ENCODE results near the gene RFTN1. TPM values are rescaled to one million over a fixed set of nuclear protein-coding genes. Genes with fewer than 3 reads are reported as not detected.

Gene RFTN1
- polyA plus RNA-seq, 3 donors: 30.2 to 33.6 (median 31.5) TPM

DNA sequence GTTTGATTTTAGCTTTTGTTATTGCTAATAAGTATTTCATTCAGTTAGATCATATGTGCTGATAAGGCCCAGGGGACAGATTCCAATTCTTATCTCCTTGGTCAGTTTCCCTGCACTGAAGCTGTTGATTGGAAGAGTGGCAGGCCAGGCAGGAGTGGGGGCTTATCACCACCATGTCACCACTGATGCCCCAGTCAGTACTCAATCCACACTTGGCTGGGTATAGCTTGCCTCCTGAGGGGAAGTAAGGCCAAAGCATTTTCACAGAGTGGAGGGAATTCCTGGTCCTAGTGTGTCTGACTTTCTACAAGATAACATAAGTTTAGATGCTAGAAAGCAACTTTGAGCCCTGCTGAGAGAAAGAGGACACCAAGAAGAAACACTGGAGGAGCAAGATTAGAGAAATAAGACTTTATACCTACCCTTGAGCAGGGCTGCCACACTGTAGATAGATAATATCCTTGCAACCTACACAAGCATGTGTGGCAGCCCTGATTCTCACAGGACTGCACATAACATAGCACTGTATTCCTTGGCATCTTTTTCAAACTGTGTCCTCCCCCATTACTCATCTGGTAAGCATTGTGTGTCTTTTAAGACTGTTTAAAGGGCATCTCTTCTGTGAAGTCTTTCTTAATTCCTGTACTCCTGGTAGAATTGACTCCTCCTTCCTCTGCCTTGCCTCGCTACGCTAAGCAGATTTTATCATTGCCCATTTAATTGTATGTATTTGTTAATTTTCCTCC lies 224.2 kb downstream of the RFTN1 start:
- DNase-seq (ENCODE audit: low read depth in 3 of 3, low spot score in 2 of 3): no peak

DNA sequence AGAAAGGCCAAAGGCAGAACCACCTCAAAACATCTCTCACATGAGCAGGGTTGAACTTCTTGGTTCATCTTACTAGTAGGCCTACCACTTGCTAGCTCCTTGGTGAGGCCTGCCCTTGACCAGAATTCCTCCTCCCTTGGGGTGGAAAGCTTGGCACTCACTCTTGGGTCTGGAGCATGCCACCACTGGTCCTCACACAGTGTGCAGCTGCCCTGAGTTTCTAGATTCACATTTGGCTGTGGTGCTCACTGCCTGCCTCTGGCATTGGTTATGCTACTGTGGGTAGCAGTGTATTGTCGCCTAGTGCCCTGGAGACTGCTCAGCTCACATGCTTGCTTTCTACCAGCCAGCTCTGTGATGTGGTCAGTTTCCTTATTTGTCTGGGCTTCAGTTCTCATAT lies 224.8 kb downstream of the RFTN1 start:
- no peak for DNase-seq (ENCODE audit: low read depth in 3 of 3, low spot score in 2 of 3)

DNA sequence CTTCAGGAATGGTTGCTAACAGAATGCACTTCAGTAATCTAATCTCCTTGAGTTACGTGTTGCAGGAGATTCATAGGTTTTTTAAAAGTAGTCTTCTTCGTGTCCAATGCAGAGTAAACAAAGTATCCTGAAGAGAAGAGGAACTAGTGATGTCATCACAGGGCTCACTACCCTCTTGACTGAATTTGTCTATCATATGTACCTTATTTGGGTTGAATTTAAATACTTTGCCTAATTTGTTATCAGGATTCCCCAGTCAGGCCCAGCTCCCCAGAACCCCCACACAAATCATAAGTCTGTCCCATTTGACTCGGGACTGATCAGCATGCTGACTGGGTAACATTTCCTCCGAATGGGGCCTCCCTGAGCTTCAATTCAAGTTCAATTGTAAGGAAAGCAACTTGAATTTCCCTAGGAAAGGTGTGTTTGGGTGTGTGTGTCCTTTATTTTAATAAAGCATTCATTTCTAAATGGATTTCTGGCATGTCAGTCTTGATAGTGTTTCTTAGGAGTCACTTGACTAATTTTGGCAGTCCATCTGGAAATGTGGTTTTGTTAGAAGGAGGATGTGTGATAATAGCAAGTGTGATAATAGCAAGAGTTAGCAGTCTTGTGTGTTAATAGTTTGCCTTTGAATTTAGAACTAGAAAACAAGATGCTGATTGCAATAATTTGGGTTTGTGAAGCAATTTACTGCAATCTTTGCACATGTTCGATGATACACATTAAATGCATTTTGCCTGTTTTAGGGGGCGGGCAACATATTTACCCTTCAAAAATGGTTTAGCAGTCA lies 226.6 kb downstream of the RFTN1 start:
- DNase-seq (ENCODE audit: low read depth in 3 of 3, low spot score in 2 of 3): no peak

DNA sequence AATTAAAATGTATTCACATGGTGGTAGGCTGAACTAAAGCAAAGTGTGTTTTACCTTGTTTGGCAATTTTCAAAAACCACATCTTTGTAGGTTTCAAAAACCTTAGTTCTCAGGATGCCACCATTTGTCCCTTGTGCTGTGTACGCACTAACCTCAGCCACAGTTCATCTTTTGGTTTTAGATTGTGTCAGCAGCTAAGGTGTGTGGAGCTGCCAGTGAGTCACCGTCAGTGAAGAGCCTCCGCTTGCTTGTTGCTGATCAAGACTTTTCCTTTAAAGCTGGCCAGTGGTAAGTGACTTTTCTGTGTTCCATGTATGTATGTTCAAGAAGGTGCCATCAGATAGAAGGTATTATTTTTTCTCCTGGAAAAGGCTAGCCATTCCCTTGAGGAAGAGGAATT lies 227.3 kb downstream of the RFTN1 start:
- no peak for DNase-seq (ENCODE audit: low read depth in 3 of 3, low spot score in 2 of 3)

DNA sequence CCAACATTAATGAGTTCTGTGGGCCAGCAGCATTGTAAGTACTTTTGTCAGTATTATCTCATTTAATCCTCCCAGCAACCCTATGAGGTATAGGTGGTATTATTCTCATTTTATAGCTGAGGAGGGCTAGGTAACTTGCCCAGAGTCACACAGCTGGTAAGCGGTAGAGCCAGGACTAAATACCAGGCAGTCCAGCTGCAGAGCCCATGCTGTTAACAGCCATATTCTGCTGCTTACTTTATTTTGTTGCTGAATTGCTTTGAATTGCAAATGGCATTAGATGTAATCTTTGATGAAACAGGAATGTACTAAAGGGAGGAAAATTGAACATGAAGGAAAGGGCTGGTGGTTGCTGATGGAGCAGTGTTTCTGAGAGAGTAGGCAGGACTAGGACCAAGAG lies 228.9 kb downstream of the RFTN1 start:
- DNase-seq (ENCODE audit: low read depth in 3 of 3, low spot score in 2 of 3): no peak

DNA sequence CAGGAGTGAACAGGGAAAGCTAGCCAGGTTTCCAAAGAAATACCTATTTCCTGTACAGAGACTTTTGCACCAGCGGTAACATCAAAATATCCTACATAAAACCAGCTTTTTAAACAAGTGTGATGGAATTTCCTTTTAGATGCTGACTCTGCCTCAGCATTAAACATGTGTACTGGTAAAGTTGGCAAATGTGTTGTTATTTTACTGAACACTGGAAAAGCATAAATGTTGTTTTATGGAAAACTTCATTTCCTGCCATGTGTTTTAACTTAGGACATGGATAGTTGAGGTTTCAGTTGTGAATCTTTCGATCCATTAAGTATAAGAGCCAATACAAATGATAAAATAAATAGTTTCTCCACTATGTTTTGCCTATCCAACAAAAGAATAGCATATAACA lies 232.8 kb downstream of the RFTN1 start:
- no peak for DNase-seq (ENCODE audit: low read depth in 3 of 3, low spot score in 2 of 3)

DNA sequence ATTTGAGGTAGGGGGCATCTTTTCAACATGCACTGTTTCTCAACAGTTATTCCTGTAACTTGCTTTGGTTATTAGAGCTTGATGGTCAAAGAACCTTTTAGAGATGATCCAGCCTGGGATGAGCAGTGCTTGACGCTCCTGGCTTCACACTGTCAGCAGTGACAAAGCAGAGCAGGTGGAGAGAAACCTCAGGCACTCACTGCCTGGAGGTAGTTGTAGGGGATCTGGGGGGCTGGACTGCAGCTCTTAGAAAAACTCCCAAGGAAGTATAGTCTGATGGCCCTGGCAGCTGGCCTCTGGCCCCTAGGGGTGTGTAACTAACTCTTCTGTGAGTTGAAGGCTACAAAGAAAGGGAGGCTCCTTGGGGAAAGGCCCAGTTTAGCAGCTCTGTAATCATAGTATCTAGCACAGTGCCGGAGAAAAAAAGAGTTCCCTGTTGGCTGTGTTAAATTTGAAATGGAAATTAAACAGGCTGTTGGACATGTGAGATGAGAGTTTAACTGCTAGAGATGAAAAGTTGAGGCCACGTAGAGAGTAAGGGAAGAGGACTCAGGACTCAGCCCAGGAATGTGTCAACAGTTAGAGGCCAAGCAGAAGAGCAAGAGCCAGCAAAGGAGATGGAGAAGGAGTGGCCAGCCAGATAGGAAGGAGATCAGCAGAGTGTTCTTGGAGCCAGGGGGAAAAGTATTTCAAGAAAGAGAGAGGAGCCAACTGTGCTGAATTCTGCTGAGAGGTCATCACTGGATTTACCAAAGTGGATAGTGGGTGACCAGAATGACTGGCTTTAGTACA lies 234.3 kb downstream of the RFTN1 start:
- DNase-seq (ENCODE audit: low read depth in 3 of 3, low spot score in 2 of 3): no peak

DNA sequence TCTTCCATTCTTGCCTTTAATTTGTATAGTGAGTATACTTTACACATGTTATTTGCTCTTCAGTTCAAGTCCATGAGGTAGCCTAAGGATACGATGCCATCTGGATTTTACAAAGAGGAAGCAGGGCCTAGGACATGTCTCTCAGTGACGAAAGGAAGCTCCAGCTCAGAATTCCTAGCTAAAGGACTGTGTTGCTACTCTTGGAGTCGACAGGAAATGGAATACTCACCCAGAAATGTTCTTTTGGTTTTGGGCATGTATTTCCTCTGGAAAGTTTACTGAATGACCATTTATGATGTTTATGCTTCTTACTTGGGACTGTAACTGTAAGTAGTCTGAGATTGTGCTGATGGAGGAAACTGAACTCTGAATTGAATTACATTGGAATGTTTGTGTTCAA lies 236.0 kb downstream of the RFTN1 start:
- DNase-seq (ENCODE audit: low read depth in 3 of 3, low spot score in 2 of 3): no peak

DNA sequence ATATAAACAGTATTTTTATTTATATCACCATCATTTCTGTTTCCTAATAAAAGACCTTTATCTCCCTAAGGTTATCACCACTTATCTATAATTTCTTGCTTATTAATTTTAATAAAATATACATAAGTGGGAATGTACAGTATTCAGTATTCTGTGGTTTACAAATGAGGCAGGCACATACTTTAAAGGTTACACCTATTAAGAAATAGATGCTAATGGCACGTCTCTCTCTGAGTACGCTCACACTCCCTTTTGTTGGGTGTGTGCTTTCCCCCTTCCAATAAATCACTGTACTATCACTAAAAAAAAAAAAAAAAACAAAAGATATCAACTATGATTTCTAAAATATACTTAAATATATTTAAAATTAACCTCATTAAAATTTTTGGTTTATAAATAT lies 239.6 kb downstream of the RFTN1 start:
- DNase-seq (ENCODE audit: low read depth in 3 of 3, low spot score in 2 of 3): no peak

DNA sequence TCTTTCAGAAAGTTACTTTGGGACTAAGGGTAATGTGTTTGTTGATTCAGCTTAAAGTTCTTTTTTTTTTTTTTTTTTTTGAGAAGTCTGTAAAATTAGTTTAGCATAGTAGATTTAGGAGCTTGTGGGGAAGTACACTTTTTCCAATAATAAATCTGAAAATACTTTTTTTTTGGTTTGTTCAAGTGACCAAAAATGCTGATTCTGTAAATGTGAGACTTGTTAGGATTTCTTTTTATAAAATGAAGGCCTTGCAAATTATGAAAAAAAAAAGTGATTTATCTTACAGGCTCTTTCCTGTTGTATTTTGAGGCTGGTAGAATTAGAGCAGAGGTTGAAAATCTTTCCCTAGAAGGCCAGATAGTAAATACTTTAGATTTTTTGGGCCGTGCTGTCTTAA lies 240.9 kb downstream of the RFTN1 start:
- no peak for DNase-seq (ENCODE audit: low read depth in 3 of 3, low spot score in 2 of 3)

DNA sequence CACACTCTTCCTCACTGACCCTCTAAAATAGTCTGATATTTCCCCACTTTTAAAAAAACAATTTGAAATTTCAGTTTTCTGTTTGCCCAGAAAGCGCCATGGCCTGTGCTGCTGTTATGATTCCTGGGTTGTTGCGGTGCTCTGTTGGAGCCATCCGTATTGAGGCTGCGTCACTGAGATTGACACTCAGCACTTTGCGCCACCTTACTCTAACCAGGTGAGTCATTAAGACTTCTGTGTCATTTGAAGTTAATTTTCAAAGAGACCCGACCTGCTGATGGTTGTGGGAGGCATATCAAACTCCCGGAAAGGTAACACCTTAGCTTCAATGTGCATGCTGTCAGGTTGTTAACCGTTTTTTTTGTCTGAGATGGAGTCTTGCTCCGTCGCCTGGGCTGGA lies 242.6 kb downstream of the RFTN1 start:
- no peak for DNase-seq (ENCODE audit: low read depth in 3 of 3, low spot score in 2 of 3)

DNA sequence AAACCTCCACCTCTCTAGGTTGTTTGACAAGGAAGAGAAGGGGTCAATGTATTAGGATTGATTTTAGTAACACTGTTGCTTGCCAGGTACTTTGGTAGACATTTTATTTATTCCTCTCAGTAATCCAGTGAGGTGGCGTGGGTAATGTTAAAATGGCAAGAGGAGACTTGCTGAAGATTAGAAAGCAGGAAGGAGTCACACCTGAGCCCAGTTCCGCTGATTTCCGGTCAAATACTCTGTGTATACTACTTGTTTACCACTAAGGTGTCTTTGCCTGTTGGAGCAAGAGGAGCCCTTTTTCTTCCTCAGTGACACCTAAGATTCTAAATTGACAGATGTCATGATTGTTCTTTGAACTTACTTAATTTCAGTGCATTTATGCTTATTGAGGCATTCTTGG lies 246.8 kb downstream of the RFTN1 start:
- no peak for DNase-seq (ENCODE audit: low read depth in 3 of 3, low spot score in 2 of 3)

Other genes with a start within 250 kb of the RFTN1 start
- 10 to 100 TPM; 27.8 to 29.3 (median 27.8) TPM for gene DPH3, start 248.8 kb downstream of the RFTN1 start, polyA plus RNA-seq (ENCODE audit: insufficient read length in 3 of 3)
- 10 to 100 TPM; 16.4 to 18.2 (median 16.9) TPM for gene OXNAD1, start 248.5 kb downstream of the RFTN1 start, polyA plus RNA-seq (ENCODE audit: insufficient read length in 3 of 3)
- gene DAZL, start 91.7 kb upstream of the RFTN1 start, polyA plus RNA-seq (ENCODE audit: insufficient read length in 3 of 3): not detected